Neural crest cell (in vitro differentiated cells): ENCODE data around the gene HOXB1. TPM values are rescaled to one million over a fixed set of nuclear protein-coding genes. Genes with fewer than 3 reads are reported as not detected.

ENCODE experiments used
- DNase-seq: peaks from one replicate; pipeline ENCODE4 v3.0.0; 2021; ENCODE audit warnings: low read depth, mixed read lengths, low spot score
- H3K27ac Mint-ChIP-seq: one replicate; pipeline ENCODE4 v1.8.0; 2021; ENCODE audit warnings: mild to moderate bottlenecking, mixed read lengths; ENCODE audit not compliant: unreplicated experiment
- H3K27me3 Mint-ChIP-seq: 2 replicates; pipeline ENCODE4 v1.8.0; 2021; ENCODE audit warnings: low read depth, mild to moderate bottlenecking, mixed read lengths
- H3K36me3 Mint-ChIP-seq: 2 replicates; pipeline ENCODE4 v1.8.0; 2021; ENCODE audit warnings: low read depth, mild to moderate bottlenecking, mixed read lengths
- H3K4me1 Mint-ChIP-seq: 2 replicates; pipeline ENCODE4 v1.8.0; 2021; ENCODE audit warnings: mixed read lengths
- H3K4me3 Mint-ChIP-seq: one replicate; pipeline ENCODE4 v1.8.0; 2021; ENCODE audit warnings: mild to moderate bottlenecking, mixed read lengths
- H3K9me3 Mint-ChIP-seq: 2 replicates; pipeline ENCODE4 v1.8.0; 2021; ENCODE audit warnings: mixed read lengths
- total RNA-seq: library from RNA; stranded (reverse); gene quantifications from 2 replicates; pipeline ENCODE4 v1.2.1, GENCODE V29; 2021
- TF ChIP-seq, protein P1 (sequence below): fragments of 200-600 bp; sonication (generic); conservative IDR thresholded peaks from 2 replicates; pipeline ENCODE4 v1.5.0; 2021; ENCODE audit warnings: antibody characterized with exemption, mild to moderate bottlenecking

HOXB1 gene
- total RNA-seq, 1 donor from 2014 or later = 3.6 TPM

DNA sequence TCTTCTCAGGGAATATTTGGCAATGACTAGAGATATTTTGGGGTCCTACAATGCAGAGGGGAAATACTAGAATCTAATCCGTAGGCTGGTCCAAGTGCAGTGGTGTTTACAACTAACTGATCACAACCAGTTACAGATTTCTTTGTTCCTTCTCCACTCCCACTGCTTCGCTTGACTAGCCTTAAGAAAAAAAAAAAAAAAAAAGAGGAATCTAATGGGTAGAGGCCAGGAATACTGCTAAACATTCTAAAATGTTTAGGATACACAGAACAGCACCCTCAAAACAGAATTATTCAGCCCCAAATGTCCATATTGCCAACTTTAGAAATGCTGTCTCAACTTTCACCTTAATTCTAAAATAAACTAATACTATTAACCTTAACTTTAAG lies 51.8 kb downstream of the HOXB1 start:
- no peak overlapping the region for H3K27ac Mint-ChIP-seq
- no peaks in the 10 kb centered on the region for H3K4me1 Mint-ChIP-seq
- DNase-seq = no peak
- no peak overlapping the region for H3K4me3 Mint-ChIP-seq
- no peaks in the 10 kb centered on the region for H3K9me3 Mint-ChIP-seq
- no peaks in the 10 kb centered on the region for H3K36me3 Mint-ChIP-seq
- TF ChIP-seq, protein P1, sequence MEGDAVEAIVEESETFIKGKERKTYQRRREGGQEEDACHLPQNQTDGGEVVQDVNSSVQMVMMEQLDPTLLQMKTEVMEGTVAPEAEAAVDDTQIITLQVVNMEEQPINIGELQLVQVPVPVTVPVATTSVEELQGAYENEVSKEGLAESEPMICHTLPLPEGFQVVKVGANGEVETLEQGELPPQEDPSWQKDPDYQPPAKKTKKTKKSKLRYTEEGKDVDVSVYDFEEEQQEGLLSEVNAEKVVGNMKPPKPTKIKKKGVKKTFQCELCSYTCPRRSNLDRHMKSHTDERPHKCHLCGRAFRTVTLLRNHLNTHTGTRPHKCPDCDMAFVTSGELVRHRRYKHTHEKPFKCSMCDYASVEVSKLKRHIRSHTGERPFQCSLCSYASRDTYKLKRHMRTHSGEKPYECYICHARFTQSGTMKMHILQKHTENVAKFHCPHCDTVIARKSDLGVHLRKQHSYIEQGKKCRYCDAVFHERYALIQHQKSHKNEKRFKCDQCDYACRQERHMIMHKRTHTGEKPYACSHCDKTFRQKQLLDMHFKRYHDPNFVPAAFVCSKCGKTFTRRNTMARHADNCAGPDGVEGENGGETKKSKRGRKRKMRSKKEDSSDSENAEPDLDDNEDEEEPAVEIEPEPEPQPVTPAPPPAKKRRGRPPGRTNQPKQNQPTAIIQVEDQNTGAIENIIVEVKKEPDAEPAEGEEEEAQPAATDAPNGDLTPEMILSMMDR = no peak
- H3K27me3 Mint-ChIP-seq = peaks cover 80% of the 10 kb centered on the region

Other genes with a start within 250 kb of the HOXB1 start
- 0.49 TPM in 1 of 2 replicates, not detected in the other for gene SKAP1, start 100.8 kb downstream of the HOXB1 start, total RNA-seq
- 60.0 and 60.9 TPM in 2 replicates for gene HOXB2, start 14.1 kb upstream of the HOXB1 start, total RNA-seq
- gene HOXB4, start 47.3 kb upstream of the HOXB1 start, total RNA-seq = 4.4 and 5.0 TPM in 2 replicates
- 21.9 and 22.8 TPM in 2 replicates for gene HOXB3, start 59.2 kb upstream of the HOXB1 start, total RNA-seq
- gene HOXB5, start 62.8 kb upstream of the HOXB1 start, total RNA-seq = 2.3 and 2.6 TPM in 2 replicates
- 9.6 and 11.5 TPM in 2 replicates for gene HOXB6, start 74.0 kb upstream of the HOXB1 start, total RNA-seq
- gene HOXB7, start 80.0 kb upstream of the HOXB1 start, total RNA-seq = 8.5 and 11.4 TPM in 2 replicates
- 19.7 and 22.9 TPM in 2 replicates for gene HOXB8, start 84.3 kb upstream of the HOXB1 start, total RNA-seq
- 84.1 and 89.8 TPM in 2 replicates for gene HOXB9, start 95.3 kb upstream of the HOXB1 start, total RNA-seq
- not detected in 2 replicates for gene PRAC1, start 191.5 kb upstream of the HOXB1 start, total RNA-seq
- gene PRAC2, start 192.2 kb upstream of the HOXB1 start, total RNA-seq = not detected in 2 replicates
- gene HOXB13, start 197.7 kb upstream of the HOXB1 start, total RNA-seq = not detected in 2 replicates